Measurements from ENCODE around the gene PARN.

GRCh38 chr16:14529010-14529669, 100.9 kb downstream of the PARN start:
- TF ChIP-seq ZNF660 (tag by site-specific recombination; IDR thresholded peaks at IDR 0.05) = peak; percentile 66; the same call in 1 of the 2 replicates
- TF ChIP-seq CTCF (tag by site-specific recombination; IDR thresholded peaks at IDR 0.05) = peak; percentile 81
- no peak for TF ChIP-seq ZBTB11 (tag by site-specific recombination; conservative IDR thresholded peaks at IDR 0.05; ENCODE audit: low read depth)

Data from HEK293 (cell line).